B cell (primary cell): Measurements from ENCODE around the gene NTRK2. TPM values are rescaled to one million over a fixed set of nuclear protein-coding genes. Genes with fewer than 3 reads are reported as not detected.

ENCODE experiments used
- ATAC-seq: fragments of 200-7000 bp; cut with Tn5 transposase; one replicate; pipeline ENCODE4 v1.10.0; 2021; ENCODE audit warnings: low read depth, mild to moderate bottlenecking, moderate number of reproducible peaks, moderate library complexity
- CTCF ChIA-PET: fragments of 350-600 bp; sonication (Branson Sonifier 250); formaldehyde crosslinking; loops from one replicate; lab custom pipeline; 2021; ENCODE audit warnings: antibody characterized with exemption, inconsistent platforms; lab: Charles Lee
- POLR2A ChIA-PET: fragments of 350-600 bp; sonication (Branson Sonifier 250); formaldehyde crosslinking; loops from one replicate; lab custom pipeline; 2021; ENCODE audit warnings: antibody characterized with exemption; lab: Charles Lee
- DNase-seq: peaks from one replicate; pipeline ENCODE4 v3.0.0; 2013
- H2AFZ ChIP-seq: 2 replicates; pipeline ENCODE4 v1.6.1; 2012; ENCODE audit warnings: mild to moderate bottlenecking, low read depth, low read length; ENCODE audit not compliant: insufficient read depth, poor library complexity, severe bottlenecking
- H3K27ac ChIP-seq, 2 donors: 1 replicate in 1 of 2; 2 replicates in 1 of 2; pipeline ENCODE4 v1.5.1; 2012 to 2013; ENCODE audit warnings: low read length in 2 of 2, mild to moderate bottlenecking in 2 of 2, moderate library complexity in 1 of 2
- H3K27me3 ChIP-seq, 4 experiments: fragments of 200-600 bp in 1 of 4; sonication (generic) in 1 of 4; replicated peaks in 1 of 4; 1 replicate in 2 of 4; 2 replicates in 2 of 4; pipeline versions ENCODE4 v1.6.1 to v1.7.0; 2013 to 2016; ENCODE audit warnings: low read length in 3 of 4, mild to moderate bottlenecking in 2 of 4, mixed read lengths in 1 of 4, moderate library complexity in 1 of 4; ENCODE audit not compliant: insufficient read depth in 4 of 4, control insufficient read depth in 3 of 4; ENCODE audit errors: control extremely low read depth in 1 of 4
- H3K36me3 ChIP-seq, 2 experiments: replicated peaks in 1 of 2; 1 replicate in 1 of 2; 2 replicates in 1 of 2; pipeline versions ENCODE4 v1.6.1 to v1.7.1; 2013; ENCODE audit warnings: low read length in 1 of 2; ENCODE audit not compliant: insufficient read depth in 2 of 2, control insufficient read depth in 1 of 2; ENCODE audit errors: control extremely low read depth in 1 of 2, extremely low read depth in 1 of 2
- H3K4me1 ChIP-seq, 2 donors: fragments of 200-600 bp in 1 of 2; sonication (generic) in 1 of 2; 1 replicate in 1 of 2; 2 replicates in 1 of 2; pipeline versions ENCODE4 v1.5.1 to v1.6.1; 2013 to 2017; ENCODE audit warnings: low read length in 2 of 2; ENCODE audit not compliant: control insufficient read depth in 2 of 2, insufficient read depth in 2 of 2
- H3K4me2 ChIP-seq: replicated peaks from 2 replicates; pipeline ENCODE3; 2012; ENCODE audit warnings: mild to moderate bottlenecking, low read depth, low read length; ENCODE audit not compliant: poor library complexity, severe bottlenecking
- H3K4me3 ChIP-seq, 5 experiments: fragments of 200-600 bp in 1 of 5; sonication (generic) in 1 of 5; 1 replicate in 3 of 5; 2 replicates in 2 of 5; pipeline versions ENCODE4 v1.5.1 to v1.7.0; 2011 to 2016; ENCODE audit warnings: low read length in 4 of 5, mild to moderate bottlenecking in 4 of 5, low read depth in 2 of 5, control low read depth in 1 of 5, moderate library complexity in 1 of 5; ENCODE audit not compliant: insufficient read depth in 1 of 5; ENCODE audit errors: control extremely low read depth in 1 of 5, extremely low read depth in 1 of 5
- H3K79me2 ChIP-seq: fragments of 200-600 bp; sonication (generic); one replicate; pipeline ENCODE4 v1.6.0; 2016; ENCODE audit warnings: low read length; ENCODE audit not compliant: control insufficient read depth, insufficient read depth
- H3K9ac ChIP-seq: fragments of 200-600 bp; sonication (generic); 2 replicates; pipeline ENCODE4 v1.6.1; 2017; ENCODE audit warnings: mild to moderate bottlenecking, low read length, moderate library complexity
- H3K9me3 ChIP-seq, 3 donors: one replicate each; pipeline versions ENCODE4 v1.6.1 to v1.7.1; 2013; ENCODE audit warnings: low read length in 2 of 3; ENCODE audit not compliant: control insufficient read depth in 2 of 3, insufficient read depth in 1 of 3; ENCODE audit errors: control extremely low read depth in 1 of 3
- H4K20me1 ChIP-seq: 2 replicates; pipeline ENCODE4 v1.6.0; 2012; ENCODE audit warnings: mild to moderate bottlenecking, low read length; ENCODE audit not compliant: insufficient read depth, control insufficient read depth, poor library complexity, severe bottlenecking
- H3K27ac Mint-ChIP-seq: one replicate; pipeline ENCODE4 v1.8.0; 2021; ENCODE audit warnings: mixed read lengths
- H3K27me3 Mint-ChIP-seq: one replicate; pipeline ENCODE4 v1.8.0; 2021; ENCODE audit warnings: mixed read lengths
- H3K4me1 Mint-ChIP-seq: one replicate; pipeline ENCODE4 v1.8.0; 2021; ENCODE audit warnings: mixed read lengths
- H3K4me3 Mint-ChIP-seq: one replicate; pipeline ENCODE4 v1.8.0; 2021; ENCODE audit warnings: mixed read lengths
- H3K9me3 Mint-ChIP-seq: one replicate; pipeline ENCODE4 v1.8.0; 2022; ENCODE audit warnings: mixed read lengths; ENCODE audit not compliant: insufficient read depth
- CTCF ChIP-seq: fragments of 200-600 bp; IDR thresholded peaks from one replicate; pipeline ENCODE4 v1.8.0; 2022; ENCODE audit warnings: antibody characterized with exemption, mild to moderate bottlenecking
- EZH2 ChIP-seq: IDR thresholded peaks from 2 replicates; pipeline ENCODE4 v1.6.1; 2012; ENCODE audit warnings: borderline replicate concordance, low read depth, mild to moderate bottlenecking, moderate library complexity, low read length; ENCODE audit not compliant: insufficient read depth, poor library complexity, severe bottlenecking
- WGBS: methylation state at CpG from one replicate; pipeline ENCODE4 v1.1.5; 2013; ENCODE audit warnings: missing lambda C conversion rate; ENCODE audit not compliant: insufficient coverage; 5-methylcytosine and 5-hydroxymethylcytosine counted together
- intact Hi-C: fragments of 100-400 bp; cut with micrococcal nuclease; formaldehyde crosslinking; loops from one replicate; pipeline ENCODE4 v1.10.0; 2022
- polyA plus RNA-seq: library from polyadenylated mRNA; depleted of rRNA; stranded (reverse); fragments of >200 nt; gene quantifications from 2 replicates; pipeline ENCODE4 v1.2.3, GENCODE V29; 2012
- total RNA-seq, 2 donors: library from RNA; stranded (reverse); fragments of 120-200 nt in 1 of 2; gene quantifications; 1 replicate in 1 of 2; 2 replicates in 1 of 2; pipeline versions ENCODE4 v1.2.3 to v1.2.4, GENCODE V29; 2013 to 2022

The NTRK2 gene
- total and polyA plus RNA-seq, 2 donors (not counting 1 experiment from before 2014, with no cell fraction given) = 0.03 to 0.10 TPM

GRCh38 chr9:85042981-85043647, 373.6 kb downstream of the NTRK2 start:
- no peak for TF ChIP-seq EZH2
- TF ChIP-seq CTCF = no peak
- DNase-seq (no peak), ATAC-seq (no peak)
- peaks cover 0 to 3% (median 0%) of the 10 kb centered on the region in 4 experiments for H3K27me3 ChIP-seq
- intact Hi-C loops = no loop called here
- H3K4me2 ChIP-seq = no peak overlapping the region
- H3K27ac ChIP-seq = no peak overlapping the region
- no peak overlapping the region for H3K9ac ChIP-seq
- no peaks in the 10 kb centered on the region for H3K4me1 Mint-ChIP-seq
- H3K4me3 Mint-ChIP-seq = no peak overlapping the region
- no peaks in the 10 kb centered on the region for H3K36me3 ChIP-seq
- no peaks in the 10 kb centered on the region for H3K27me3 Mint-ChIP-seq
- no peaks in the 10 kb centered on the region for H3K9me3 Mint-ChIP-seq
- WGBS = 43% methylated on average over 1 of the region's 3 CpGs
- no peaks in the 10 kb centered on the region for H4K20me1 ChIP-seq
- CTCF ChIA-PET = no interaction called here
- H3K27ac Mint-ChIP-seq = no peak overlapping the region
- H3K4me1 ChIP-seq = no peaks in the 10 kb centered on the region
- H3K79me2 ChIP-seq = no peaks in the 10 kb centered on the region
- H3K4me3 ChIP-seq = no peak overlapping the region
- no peak overlapping the region for H2AFZ ChIP-seq
- peaks cover 0 to 4% (median 0%) of the 10 kb centered on the region in 3 donors for H3K9me3 ChIP-seq
- POLR2A ChIA-PET = no interaction called here

DNA sequence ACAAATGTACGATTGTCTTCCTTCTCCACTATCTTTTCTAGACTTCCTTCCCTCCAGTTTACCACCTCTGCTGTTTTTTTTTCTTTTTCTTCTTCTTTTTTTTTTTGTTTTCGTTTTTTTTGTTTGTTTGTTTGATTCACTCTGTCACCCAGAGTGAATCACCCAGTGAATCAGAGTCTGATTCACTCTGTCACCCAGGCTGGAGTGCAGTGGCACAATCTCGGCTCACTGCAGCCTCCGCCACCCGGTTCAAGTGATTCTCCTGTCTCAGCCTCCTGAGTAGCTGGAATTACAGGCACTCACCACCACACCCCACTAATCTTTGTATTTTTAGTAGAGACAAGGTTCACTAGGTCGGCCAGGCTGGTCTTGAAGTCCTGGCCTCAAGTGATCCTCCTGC, 375.7 kb downstream of the NTRK2 start:
- H3K27ac ChIP-seq = no peak overlapping the region
- TF ChIP-seq CTCF (no peak), EZH2 (no peak)
- ChIA-PET CTCF (no interaction called here), POLR2A (no interaction called here)
- no peak overlapping the region for H3K4me3 ChIP-seq
- no peak for DNase-seq
- intact Hi-C loops = no loop called here
- peaks cover 0 to 4% (median 0%) of the 10 kb centered on the region in 3 donors for H3K9me3 ChIP-seq
- Mint-ChIP-seq H3K27ac (no peak overlapping the region), H3K9me3 (no peaks in the 10 kb centered on the region), H3K4me1 (no peaks in the 10 kb centered on the region), H3K27me3 (no peaks in the 10 kb centered on the region), H3K4me3 (no peak overlapping the region)
- no peak for ATAC-seq
- no peak overlapping the region for H3K9ac ChIP-seq
- 100% methylated on average over 3 of the region's 6 CpGs for WGBS
- no peaks in the 10 kb centered on the region for H3K79me2 ChIP-seq
- H3K27me3 ChIP-seq = peaks cover 0 to 3% (median 0%) of the 10 kb centered on the region in 4 experiments
- no peaks in the 10 kb centered on the region for H4K20me1 ChIP-seq
- H3K4me1 ChIP-seq = no peaks in the 10 kb centered on the region
- H2AFZ ChIP-seq = no peak overlapping the region
- H3K4me2 ChIP-seq = no peak overlapping the region
- no peaks in the 10 kb centered on the region for H3K36me3 ChIP-seq
